Hepatocyte (in vitro differentiated cells): Measurements from ENCODE around the gene FRAS1.

Experiments
- EZH2phosphoT487 ChIP-seq: fragments of 200-600 bp; sonication (generic); IDR thresholded peaks from one replicate; pipeline ENCODE4 v1.6.1; 2018; ENCODE audit warnings: antibody characterized with exemption, mild to moderate bottlenecking, low read depth, moderate library complexity; ENCODE audit not compliant: unreplicated experiment, severe bottlenecking
- TF ChIP-seq, protein P1 (sequence below): fragments of 200-600 bp; sonication (generic); IDR thresholded peaks from 2 replicates; pipeline ENCODE4 v1.5.1; 2016; ENCODE audit warnings: antibody characterized with exemption, mild to moderate bottlenecking; ENCODE audit not compliant: poor library complexity

DNA sequence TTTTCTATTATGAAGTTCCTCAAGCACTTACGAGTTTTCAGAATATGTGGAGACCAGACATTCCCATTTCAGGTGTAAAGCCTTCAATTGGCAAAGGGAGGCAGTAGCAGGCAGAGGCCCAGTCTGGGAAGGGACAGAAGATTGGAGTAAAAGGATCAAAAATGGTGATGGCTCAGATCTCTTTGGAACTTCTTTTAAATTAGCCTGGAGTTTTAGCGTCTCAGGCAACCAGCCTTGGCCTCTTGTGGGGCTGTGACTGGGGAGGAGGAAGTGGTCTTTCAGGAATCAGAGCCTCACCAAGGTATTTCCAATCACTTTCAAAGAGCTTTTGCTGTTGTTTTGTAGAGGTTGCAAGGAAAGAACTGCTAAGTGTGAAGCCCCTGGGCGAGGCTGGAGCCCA is 239.1 kb downstream of the FRAS1 start:
- TF ChIP-seq, protein P1, sequence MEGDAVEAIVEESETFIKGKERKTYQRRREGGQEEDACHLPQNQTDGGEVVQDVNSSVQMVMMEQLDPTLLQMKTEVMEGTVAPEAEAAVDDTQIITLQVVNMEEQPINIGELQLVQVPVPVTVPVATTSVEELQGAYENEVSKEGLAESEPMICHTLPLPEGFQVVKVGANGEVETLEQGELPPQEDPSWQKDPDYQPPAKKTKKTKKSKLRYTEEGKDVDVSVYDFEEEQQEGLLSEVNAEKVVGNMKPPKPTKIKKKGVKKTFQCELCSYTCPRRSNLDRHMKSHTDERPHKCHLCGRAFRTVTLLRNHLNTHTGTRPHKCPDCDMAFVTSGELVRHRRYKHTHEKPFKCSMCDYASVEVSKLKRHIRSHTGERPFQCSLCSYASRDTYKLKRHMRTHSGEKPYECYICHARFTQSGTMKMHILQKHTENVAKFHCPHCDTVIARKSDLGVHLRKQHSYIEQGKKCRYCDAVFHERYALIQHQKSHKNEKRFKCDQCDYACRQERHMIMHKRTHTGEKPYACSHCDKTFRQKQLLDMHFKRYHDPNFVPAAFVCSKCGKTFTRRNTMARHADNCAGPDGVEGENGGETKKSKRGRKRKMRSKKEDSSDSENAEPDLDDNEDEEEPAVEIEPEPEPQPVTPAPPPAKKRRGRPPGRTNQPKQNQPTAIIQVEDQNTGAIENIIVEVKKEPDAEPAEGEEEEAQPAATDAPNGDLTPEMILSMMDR = no peak
- TF ChIP-seq EZH2phosphoT487 = no peak
